Vagina (tissue), 2 donors: Measurements from ENCODE around the gene CCR5.

Experiments used
- POLR2AphosphoS5 ChIP-seq, 2 donors: sonication (generic); formaldehyde crosslinking; IDR thresholded peaks; one replicate each; pipeline ENCODE4 v1.9.0; 2017; ENCODE audit warnings: antibody characterized with exemption in 2 of 2, mild to moderate bottlenecking in 2 of 2, low read depth in 1 of 2; ENCODE audit not compliant: insufficient read depth in 1 of 2
- TF ChIP-seq, protein P1 (sequence below), 3 experiments: fragments of 450-650 bp in 2 of 3; fragments of 200-600 bp in 1 of 3; sonication (generic) in 1 of 3; IDR thresholded peaks; one replicate each; pipeline ENCODE4 v1.5.1; 2017 to 2019; ENCODE audit warnings: antibody characterized with exemption in 3 of 3, mild to moderate bottlenecking in 2 of 3, moderate library complexity in 2 of 3

- TF ChIP-seq, protein P1, sequence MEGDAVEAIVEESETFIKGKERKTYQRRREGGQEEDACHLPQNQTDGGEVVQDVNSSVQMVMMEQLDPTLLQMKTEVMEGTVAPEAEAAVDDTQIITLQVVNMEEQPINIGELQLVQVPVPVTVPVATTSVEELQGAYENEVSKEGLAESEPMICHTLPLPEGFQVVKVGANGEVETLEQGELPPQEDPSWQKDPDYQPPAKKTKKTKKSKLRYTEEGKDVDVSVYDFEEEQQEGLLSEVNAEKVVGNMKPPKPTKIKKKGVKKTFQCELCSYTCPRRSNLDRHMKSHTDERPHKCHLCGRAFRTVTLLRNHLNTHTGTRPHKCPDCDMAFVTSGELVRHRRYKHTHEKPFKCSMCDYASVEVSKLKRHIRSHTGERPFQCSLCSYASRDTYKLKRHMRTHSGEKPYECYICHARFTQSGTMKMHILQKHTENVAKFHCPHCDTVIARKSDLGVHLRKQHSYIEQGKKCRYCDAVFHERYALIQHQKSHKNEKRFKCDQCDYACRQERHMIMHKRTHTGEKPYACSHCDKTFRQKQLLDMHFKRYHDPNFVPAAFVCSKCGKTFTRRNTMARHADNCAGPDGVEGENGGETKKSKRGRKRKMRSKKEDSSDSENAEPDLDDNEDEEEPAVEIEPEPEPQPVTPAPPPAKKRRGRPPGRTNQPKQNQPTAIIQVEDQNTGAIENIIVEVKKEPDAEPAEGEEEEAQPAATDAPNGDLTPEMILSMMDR (IDR thresholded peaks at IDR 0.05) = no peak
- TF ChIP-seq POLR2AphosphoS5 (IDR thresholded peaks at IDR 0.05; ENCODE audit: insufficient read depth in 1 of 2, low read depth in 1 of 2) = no peak
Observed at GRCh38 chr3:46337911-46338310, 32.8 kb upstream of the CCR5 start.
